22Rv1 (cell line): ENCODE results near the gene CYGB.
"Not testable (repeated sequence)": the region's sequence is repeated elsewhere in the genome, so short reads cannot be mapped to it uniquely, and the experiment has no call there.

Source experiments
- ZFX ChIP-seq: fragments of 450-650 bp; IDR thresholded peaks from 2 replicates; pipeline ENCODE4 v1.6.1; 2017; ENCODE audit warnings: antibody characterized with exemption, borderline replicate concordance
- TF ChIP-seq, protein P1 (sequence below): fragments of 450-650 bp; IDR thresholded peaks from 2 replicates; pipeline ENCODE4 v1.5.1; 2017; ENCODE audit warnings: mild to moderate bottlenecking

GRCh38 chr17:76559460-76559859, 22.0 kb upstream of the CYGB start:
- TF ChIP-seq, protein P1, sequence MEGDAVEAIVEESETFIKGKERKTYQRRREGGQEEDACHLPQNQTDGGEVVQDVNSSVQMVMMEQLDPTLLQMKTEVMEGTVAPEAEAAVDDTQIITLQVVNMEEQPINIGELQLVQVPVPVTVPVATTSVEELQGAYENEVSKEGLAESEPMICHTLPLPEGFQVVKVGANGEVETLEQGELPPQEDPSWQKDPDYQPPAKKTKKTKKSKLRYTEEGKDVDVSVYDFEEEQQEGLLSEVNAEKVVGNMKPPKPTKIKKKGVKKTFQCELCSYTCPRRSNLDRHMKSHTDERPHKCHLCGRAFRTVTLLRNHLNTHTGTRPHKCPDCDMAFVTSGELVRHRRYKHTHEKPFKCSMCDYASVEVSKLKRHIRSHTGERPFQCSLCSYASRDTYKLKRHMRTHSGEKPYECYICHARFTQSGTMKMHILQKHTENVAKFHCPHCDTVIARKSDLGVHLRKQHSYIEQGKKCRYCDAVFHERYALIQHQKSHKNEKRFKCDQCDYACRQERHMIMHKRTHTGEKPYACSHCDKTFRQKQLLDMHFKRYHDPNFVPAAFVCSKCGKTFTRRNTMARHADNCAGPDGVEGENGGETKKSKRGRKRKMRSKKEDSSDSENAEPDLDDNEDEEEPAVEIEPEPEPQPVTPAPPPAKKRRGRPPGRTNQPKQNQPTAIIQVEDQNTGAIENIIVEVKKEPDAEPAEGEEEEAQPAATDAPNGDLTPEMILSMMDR: not testable (repeated sequence)
- not testable (repeated sequence) for TF ChIP-seq ZFX
